Endothelial cell (in vitro differentiated cells): ENCODE data around the gene CPTP. TPM values are rescaled to one million over a fixed set of nuclear protein-coding genes. Genes with fewer than 3 reads are reported as not detected.
A peak's percentile ranks its signal among the peaks of the same experiment; 100 is the strongest.

Experiments used
- DNase-seq: peaks from one replicate; pipeline ENCODE4 v3.0.0; 2021; ENCODE audit warnings: low spot score
- H3K27ac Mint-ChIP-seq: one replicate; pipeline ENCODE4 v1.8.0; 2021; ENCODE audit warnings: mixed read lengths, inconsistent platforms; ENCODE audit not compliant: unreplicated experiment
- H3K27me3 Mint-ChIP-seq: one replicate; pipeline ENCODE4 v1.8.0; 2021; ENCODE audit warnings: mild to moderate bottlenecking, moderate library complexity, mixed read lengths, inconsistent platforms; ENCODE audit not compliant: unreplicated experiment
- H3K36me3 Mint-ChIP-seq: one replicate; pipeline ENCODE4 v1.8.0; 2021; ENCODE audit warnings: mild to moderate bottlenecking, low read depth, mixed read lengths, inconsistent platforms; ENCODE audit not compliant: unreplicated experiment
- H3K4me1 Mint-ChIP-seq: one replicate; pipeline ENCODE4 v1.8.0; 2021; ENCODE audit warnings: mild to moderate bottlenecking, mixed read lengths, inconsistent platforms; ENCODE audit not compliant: unreplicated experiment
- H3K4me3 Mint-ChIP-seq: one replicate; pipeline ENCODE4 v1.8.0; 2021; ENCODE audit warnings: mild to moderate bottlenecking, mixed read lengths, inconsistent platforms; ENCODE audit not compliant: unreplicated experiment
- H3K9me3 Mint-ChIP-seq: one replicate; pipeline ENCODE4 v1.8.0; 2021; ENCODE audit warnings: mixed read lengths, inconsistent platforms; ENCODE audit not compliant: unreplicated experiment
- total RNA-seq: library from RNA; stranded (reverse); fragmentation: NEBNext Ultra II Directional; extraction: Animal tissue kit (Norgen Biotek cat#: 25700); gene quantifications from one replicate; pipeline ENCODE4 v1.2.1, GENCODE V29; 2021; ENCODE audit not compliant: unreplicated experiment
- TF ChIP-seq, protein P1 (sequence below): fragments of 200-600 bp; sonication (generic); IDR thresholded peaks from one replicate; pipeline ENCODE4 v1.5.0; 2021; ENCODE audit warnings: antibody characterized with exemption; ENCODE audit not compliant: unreplicated experiment

CPTP gene
- total RNA-seq, 1 donor from 2014 or later, result 26.0 TPM

GRCh38 chr1:1352786-1353388, 28.3 kb downstream of the CPTP start:
- no peak overlapping the region for H3K27ac Mint-ChIP-seq
- DNase-seq, result no peak
- H3K4me1 Mint-ChIP-seq, result peaks cover 4% of the 10 kb centered on the region
- no peaks in the 10 kb centered on the region for H3K9me3 Mint-ChIP-seq
- H3K27me3 Mint-ChIP-seq, result peaks cover 23% of the 10 kb centered on the region
- TF ChIP-seq, protein P1, sequence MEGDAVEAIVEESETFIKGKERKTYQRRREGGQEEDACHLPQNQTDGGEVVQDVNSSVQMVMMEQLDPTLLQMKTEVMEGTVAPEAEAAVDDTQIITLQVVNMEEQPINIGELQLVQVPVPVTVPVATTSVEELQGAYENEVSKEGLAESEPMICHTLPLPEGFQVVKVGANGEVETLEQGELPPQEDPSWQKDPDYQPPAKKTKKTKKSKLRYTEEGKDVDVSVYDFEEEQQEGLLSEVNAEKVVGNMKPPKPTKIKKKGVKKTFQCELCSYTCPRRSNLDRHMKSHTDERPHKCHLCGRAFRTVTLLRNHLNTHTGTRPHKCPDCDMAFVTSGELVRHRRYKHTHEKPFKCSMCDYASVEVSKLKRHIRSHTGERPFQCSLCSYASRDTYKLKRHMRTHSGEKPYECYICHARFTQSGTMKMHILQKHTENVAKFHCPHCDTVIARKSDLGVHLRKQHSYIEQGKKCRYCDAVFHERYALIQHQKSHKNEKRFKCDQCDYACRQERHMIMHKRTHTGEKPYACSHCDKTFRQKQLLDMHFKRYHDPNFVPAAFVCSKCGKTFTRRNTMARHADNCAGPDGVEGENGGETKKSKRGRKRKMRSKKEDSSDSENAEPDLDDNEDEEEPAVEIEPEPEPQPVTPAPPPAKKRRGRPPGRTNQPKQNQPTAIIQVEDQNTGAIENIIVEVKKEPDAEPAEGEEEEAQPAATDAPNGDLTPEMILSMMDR, result no peak
- peaks cover 6% of the 10 kb centered on the region for H3K36me3 Mint-ChIP-seq
- no peak overlapping the region for H3K4me3 Mint-ChIP-seq

- no peaks in the 10 kb centered on the region for H3K9me3 Mint-ChIP-seq
- peaks cover 4% of the 10 kb centered on the region for H3K4me1 Mint-ChIP-seq
- H3K27me3 Mint-ChIP-seq, result peaks cover 21% of the 10 kb centered on the region
- H3K4me3 Mint-ChIP-seq, result no peak overlapping the region
- no peak for DNase-seq
- peaks cover 6% of the 10 kb centered on the region for H3K36me3 Mint-ChIP-seq
- TF ChIP-seq, protein P1, result no peak
- H3K27ac Mint-ChIP-seq, result no peak overlapping the region
Measured at GRCh38 chr1:1353389-1354151, 29.0 kb downstream of the CPTP start.

DNA sequence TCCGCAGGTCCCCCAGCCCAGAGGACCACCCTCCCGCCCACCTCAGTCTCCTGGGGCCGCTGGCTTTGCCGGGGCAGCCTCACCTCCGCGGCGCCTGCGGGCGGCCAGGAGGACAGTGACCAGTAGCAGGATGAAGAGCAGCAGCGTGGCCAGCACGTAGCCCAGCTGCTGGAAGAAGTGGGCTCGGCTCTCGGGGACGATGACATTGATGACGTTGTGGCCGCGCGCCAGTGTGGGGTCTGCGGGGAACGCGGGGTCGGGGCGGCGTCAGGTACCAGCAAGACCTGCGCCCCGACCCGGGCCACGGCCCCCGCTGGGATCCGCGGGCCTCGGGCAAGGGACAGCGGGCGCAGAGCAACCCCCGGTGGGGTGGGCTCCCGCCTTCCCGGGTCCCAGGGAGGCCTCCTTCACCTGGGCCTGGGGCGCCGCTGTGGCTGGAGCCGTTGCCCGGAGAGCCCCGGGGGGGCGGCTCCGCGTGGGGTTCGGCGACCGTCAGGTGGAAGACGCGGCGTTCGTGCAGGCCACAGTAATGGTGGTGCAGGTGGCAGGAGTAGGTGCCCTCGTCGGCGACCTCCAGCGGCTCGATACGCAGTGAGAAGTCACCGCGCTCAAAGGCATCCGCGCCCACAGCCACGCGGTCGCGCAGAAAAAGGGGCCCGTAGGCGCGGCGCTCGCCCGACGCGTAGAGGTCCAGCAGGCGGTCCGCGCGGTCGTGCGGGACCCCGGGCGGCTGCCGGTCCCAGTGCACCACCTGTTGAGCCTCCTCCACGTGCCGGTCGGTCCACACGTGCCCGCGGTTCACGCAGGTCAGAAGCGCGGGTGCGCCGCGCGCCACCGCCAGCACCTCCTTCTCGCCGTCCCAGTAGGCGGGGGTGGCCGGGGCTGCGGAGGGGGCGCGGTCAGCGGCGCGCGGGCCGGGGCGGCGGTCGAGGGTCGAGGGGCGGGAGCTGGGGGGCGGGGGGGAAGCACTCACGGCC, 30.0 kb downstream of the CPTP start:
- no peaks in the 10 kb centered on the region for H3K9me3 Mint-ChIP-seq
- no peak for DNase-seq
- peaks cover 24% of the 10 kb centered on the region for H3K27me3 Mint-ChIP-seq
- H3K36me3 Mint-ChIP-seq, result peaks cover 6% of the 10 kb centered on the region
- peak overlapping the region; percentile 71 for H3K4me3 Mint-ChIP-seq
- H3K27ac Mint-ChIP-seq, result no peak overlapping the region
- peaks cover 4% of the 10 kb centered on the region for H3K4me1 Mint-ChIP-seq
- TF ChIP-seq, protein P1, result no peak

DNA sequence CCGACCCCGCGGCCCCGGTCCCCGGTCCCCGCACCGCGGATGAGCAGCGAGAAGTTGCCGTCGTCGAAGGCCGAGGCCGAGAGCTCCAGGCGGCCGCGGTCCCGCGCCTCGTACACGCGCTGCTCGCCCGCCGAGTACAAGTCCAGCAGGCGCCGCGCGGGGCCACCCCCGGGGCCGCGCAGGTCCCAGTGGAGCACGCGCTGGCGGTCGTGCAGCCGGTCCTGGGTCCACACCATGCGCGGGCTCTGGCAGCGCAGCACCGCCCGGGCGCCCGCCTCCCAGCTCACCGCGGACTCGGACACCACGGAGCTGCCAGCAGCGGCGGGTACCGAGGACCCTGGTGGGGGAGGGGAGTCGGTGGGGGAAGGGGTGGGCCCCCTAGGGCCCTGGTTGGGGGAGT, 30.8 kb downstream of the CPTP start:
- H3K9me3 Mint-ChIP-seq, result no peaks in the 10 kb centered on the region
- peaks cover 4% of the 10 kb centered on the region for H3K4me1 Mint-ChIP-seq
- DNase-seq, result peak; percentile 44
- H3K27ac Mint-ChIP-seq, result no peak overlapping the region
- no peak overlapping the region for H3K4me3 Mint-ChIP-seq
- peaks cover 24% of the 10 kb centered on the region for H3K27me3 Mint-ChIP-seq
- H3K36me3 Mint-ChIP-seq, result peaks cover 6% of the 10 kb centered on the region
- TF ChIP-seq, protein P1, result no peak
